Camera-type eye (tissue), 1 donor: Measurements from ENCODE around the gene SFPQ. TPM values are rescaled to one million over a fixed set of nuclear protein-coding genes. Genes with fewer than 3 reads are reported as not detected.

ENCODE experiments used
- total RNA-seq: library from RNA; depleted of rRNA; stranded (reverse); fragments of >200 nt; gene quantifications from one replicate; pipeline ENCODE4 v1.2.3, GENCODE V29; 2014

Gene SFPQ
- 363 TPM for total RNA-seq

DNA sequence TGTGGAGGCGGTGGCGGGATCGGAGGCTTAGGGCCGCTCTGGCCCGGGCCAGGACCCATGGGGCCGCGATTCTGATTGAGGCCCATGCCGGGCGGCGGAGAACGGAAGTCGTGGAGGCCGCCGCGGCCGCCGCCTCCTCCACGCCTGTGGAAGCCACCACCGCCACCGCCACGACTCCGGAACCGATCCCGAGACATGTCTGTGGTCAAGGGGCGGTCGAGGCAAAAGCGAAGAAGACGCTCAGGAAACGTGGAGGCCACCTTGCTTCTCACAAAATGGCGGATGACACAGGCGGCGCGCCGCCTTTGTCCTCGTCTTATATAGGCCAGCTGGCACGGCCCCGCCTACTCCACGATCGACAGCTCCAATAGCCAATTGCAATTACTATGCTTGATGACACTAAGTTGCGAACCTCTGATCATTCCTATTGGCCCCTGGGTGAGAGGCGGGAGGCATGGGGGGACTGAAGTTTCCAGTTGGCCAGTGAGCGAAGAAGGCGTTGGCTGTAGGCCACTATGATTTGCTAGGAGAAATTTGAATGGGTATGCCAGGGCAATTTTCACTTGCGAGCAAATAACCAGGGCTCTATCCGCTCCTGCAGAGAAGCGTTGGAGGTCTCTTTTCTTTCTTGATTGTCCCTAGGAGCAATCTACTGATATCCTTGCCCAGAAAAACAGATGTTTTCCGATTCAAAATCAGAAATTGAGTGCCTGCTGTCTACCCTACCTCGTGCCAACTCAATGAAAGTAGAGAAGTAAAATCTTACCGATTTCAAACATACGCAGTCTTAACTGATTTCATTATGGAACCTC, at the start of gene SFPQ:
SFPQ (minus strand) TSS at position 293 of the 812 bp plus-strand sequence; CDS start at position 197, 96 bp downstream.

Other genes starting within 250 kb of the SFPQ start
- 19.6 TPM for gene TMEM35B, start 207.8 kb downstream of the SFPQ start, total RNA-seq
- 31.0 TPM for gene ZMYM6, start 161.2 kb downstream of the SFPQ start, total RNA-seq
- gene ZMYM1, start 113.8 kb downstream of the SFPQ start, total RNA-seq = 40.4 TPM
- 81.1 TPM for gene ZMYM4, start 75.6 kb upstream of the SFPQ start, total RNA-seq